Measurements from ENCODE around the gene PDK2.

The PDK2 gene

DNA sequence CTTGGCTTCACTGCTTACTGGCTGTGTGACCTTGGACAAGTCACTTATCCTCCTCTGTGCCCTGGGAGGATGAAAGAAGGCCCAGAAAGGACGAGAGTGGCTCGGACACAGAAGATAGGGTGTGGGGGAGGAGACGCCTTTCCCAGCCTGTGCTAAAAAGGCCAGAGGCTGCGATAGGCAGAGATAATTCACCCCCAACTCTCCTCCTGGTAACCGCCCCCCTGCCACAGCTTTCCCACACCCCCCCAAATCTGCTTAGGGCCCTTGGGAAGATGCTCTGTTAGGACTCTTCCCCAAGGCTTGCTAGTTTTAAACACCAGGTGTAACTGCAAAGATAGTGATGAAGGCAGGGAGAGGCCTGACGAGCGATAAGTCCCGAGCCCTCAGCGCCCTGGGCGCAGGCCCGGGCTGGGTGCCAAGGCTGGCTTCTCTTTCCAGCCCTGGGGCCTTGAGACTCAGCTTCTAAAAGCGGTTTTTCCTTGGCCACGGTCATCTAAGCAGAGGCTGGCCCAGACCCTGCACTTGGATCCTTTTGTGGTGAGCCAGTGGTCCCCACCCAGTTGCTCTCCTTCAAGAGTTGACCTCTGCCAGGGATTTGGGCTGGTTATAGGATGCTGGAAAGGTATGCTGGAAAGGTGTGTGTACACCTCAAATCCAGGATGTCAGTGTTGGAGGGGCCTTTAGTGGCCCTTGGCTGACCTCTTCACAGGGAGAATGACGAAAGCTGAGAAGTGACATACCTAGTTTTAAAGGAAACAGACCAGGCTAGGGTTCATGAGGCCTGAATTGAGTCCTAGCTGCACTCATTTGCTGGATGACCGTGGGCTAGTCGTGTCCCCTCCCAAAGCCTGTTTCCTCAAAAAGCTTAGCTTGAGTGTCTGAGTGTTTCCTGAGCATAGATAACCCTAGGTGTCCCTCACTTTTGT is 58.8 kb downstream of the PDK2 start:
- DNase-seq, result no peak

DNA sequence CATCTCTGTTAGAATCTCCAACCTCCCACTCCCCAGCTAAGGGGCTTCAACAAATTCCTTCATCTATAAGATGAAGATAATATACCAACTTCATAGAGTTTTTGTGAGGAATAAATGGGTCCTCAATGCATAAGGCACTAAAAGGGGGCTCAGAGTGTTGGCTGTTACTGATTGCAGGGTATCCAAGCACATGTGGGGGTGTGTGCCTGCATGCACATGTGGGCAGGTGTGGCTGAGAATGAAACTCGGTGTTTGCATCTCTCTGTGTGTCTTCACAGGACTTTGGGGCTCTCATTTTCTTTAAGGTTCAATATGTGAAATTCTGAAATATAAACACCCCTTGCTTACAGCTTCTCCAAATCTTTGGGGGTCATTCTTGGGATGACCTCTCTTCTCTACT is 59.5 kb downstream of the PDK2 start:
- DNase-seq, result no peak

DNA sequence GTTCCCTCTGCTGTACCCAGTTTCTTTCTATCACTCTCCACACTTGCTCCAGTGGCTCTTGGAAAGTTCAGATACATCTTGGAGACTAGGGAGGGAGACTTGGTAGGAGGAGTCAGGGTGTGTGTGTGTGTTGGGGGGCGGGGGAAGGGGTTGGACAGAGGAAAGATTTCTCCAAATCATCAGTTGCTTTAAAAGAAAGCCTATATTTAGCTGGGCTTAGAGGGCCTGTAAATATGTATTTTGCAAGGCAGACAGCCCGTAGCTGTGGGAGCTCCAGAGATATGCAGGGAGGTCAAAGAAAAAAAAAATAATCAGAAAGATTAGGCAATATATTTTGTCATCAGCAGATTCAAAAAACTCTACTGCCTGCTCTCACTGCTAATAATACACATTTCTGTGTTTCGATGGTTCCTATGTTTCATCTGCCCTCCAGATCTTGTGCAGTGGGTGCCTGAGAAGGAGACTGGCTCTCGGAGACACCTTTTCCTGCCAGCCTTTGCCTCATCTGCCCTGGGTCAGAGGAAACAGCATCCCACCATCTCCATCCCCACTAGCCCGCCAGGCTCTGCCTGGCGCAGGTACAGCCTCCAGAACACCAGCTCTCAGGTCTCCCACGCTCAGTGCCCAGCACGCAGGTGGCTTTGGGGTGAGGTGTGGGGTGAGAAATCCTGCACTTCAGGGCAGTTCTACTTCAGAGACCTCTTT is 60.1 kb downstream of the PDK2 start:
- DNase-seq, result no peak

DNA sequence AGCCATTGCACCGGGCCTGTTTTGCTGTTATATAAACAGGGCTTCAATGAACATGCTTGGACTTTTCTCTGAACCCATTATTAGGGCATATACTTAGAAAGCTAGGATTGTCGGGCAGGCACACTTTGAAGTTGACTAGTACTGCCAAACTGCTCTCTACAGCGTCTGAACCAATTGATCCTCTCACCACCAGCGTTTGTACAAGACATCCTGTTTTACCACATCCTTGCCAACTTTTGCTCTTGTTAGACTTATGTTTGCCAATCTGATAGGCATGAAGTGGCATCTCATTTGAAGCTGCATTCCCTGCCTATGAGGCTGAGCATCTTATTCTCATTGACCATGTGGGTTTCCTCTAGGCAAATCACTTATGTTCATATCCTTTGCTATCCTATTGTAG is 62.7 kb downstream of the PDK2 start:
- DNase-seq, result no peak

DNA sequence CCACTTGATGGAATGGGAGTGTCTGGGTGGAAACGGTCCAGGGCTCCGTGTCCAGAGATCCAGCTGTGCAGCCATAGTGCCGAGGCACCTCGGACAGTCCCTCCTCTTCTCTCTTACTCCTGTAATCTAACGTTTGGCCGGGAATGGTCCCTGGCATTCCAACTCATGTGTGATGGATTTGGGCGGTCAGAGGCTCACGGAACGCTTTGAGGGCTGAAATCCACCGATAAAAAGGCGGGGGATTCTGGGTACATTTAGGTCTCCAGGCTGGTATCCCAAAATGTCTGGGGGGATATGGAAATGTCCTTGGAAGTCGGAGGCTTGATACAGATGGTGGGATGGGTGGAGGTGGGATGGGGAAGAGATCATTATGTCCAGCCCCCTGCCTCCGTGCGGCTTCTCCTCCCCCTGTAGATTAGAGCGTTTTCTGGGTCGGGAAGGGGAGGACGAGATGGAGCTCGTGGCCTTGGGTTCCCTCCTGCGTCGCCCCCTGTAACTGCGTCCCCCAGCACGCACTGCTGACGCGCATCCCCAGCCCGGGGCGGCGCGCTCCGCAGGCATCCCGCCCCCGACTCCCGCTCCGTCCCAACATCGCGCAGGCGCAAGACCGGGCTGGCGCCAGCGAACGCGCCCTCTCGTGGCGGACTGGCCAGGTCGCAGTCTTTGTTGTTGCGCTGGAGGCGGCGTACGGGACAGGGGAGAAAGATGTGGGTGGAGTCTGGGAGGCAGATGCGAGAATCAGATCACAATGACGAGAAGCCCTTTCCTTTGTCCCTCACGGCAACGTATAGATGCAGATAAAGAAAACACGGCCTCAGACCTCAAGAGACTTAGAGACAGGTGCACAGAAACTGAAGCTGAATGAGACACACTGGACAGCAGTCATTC is 66.1 kb downstream of the PDK2 start:
- DNase-seq, result peak; percentile 94

All from NCI-H510A (cell line).